Lung (tissue), 12 donors: ENCODE data around the gene VEZT. TPM values are rescaled to one million over a fixed set of nuclear protein-coding genes. Genes with fewer than 3 reads are reported as not detected.

Source experiments
- ATAC-seq: fragments of 200-7000 bp; cut with Tn5 transposase; one replicate; pipeline ENCODE4 v1.9.1; 2020; ENCODE audit warnings: moderate number of reproducible peaks; ENCODE audit not compliant: insufficient read depth, low FRiP score
- DNase-seq, 3 donors: peaks; one replicate each; pipeline ENCODE4 v3.0.0-alpha.2; 2013 to 2017
- H3K27ac ChIP-seq, 2 donors: one replicate each; pipeline ENCODE4 v1.5.1; 2013; ENCODE audit warnings: mild to moderate bottlenecking in 2 of 2, moderate library complexity in 2 of 2, control low read depth in 1 of 2, inconsistent platforms in 1 of 2, low read depth in 1 of 2, low read length in 1 of 2
- H3K27me3 ChIP-seq, 3 donors: one replicate each; pipeline ENCODE4 v1.5.1; 2013; ENCODE audit warnings: low read length in 2 of 3; ENCODE audit not compliant: control insufficient read depth in 3 of 3, insufficient read depth in 3 of 3
- H3K36me3 ChIP-seq, 4 donors: one replicate each; pipeline ENCODE4 v1.5.1; 2013; ENCODE audit warnings: low read length in 4 of 4, mild to moderate bottlenecking in 1 of 4, moderate library complexity in 1 of 4; ENCODE audit not compliant: control insufficient read depth in 4 of 4, insufficient read depth in 4 of 4
- H3K4me1 ChIP-seq, 5 donors: one replicate each; pipeline ENCODE4 v1.5.1; 2013; ENCODE audit warnings: low read length in 5 of 5, mild to moderate bottlenecking in 2 of 5, moderate library complexity in 1 of 5; ENCODE audit not compliant: control insufficient read depth in 5 of 5, insufficient read depth in 5 of 5
- H3K4me3 ChIP-seq: one replicate; pipeline ENCODE4 v1.5.1; 2013; ENCODE audit warnings: mild to moderate bottlenecking, control low read depth, moderate library complexity
- H3K9ac ChIP-seq, 2 donors: one replicate each; pipeline ENCODE4 v1.5.1; 2013; ENCODE audit warnings: low read length in 2 of 2, control low read depth in 1 of 2; ENCODE audit not compliant: insufficient read depth in 1 of 2
- H3K9me3 ChIP-seq, 4 donors: one replicate each; pipeline ENCODE4 v1.5.1; 2013; ENCODE audit warnings: low read length in 3 of 4, mild to moderate bottlenecking in 1 of 4, moderate library complexity in 1 of 4; ENCODE audit not compliant: control insufficient read depth in 4 of 4, insufficient read depth in 3 of 4
- WGBS, 2 donors: extraction: QIAGEN DNeasy Blood & Tissue Kit; methylation state at CpG; one replicate each; pipeline ENCODE4 v1.1.7; 2013; 5-methylcytosine and 5-hydroxymethylcytosine counted together
- polyA plus RNA-seq, 2 donors: library from polyadenylated mRNA; stranded (reverse); fragments of 200-250 nt; gene quantifications; one replicate each; pipeline ENCODE4 v1.2.1, GENCODE V29; 2013
- total RNA-seq, 2 donors: library from RNA; depleted of rRNA in 1 of 2; stranded (reverse); fragments of >200 nt in 1 of 2; gene quantifications; one replicate each; pipeline ENCODE4 v1.2.1, GENCODE V29; 2014 to 2021
- TF ChIP-seq, protein P1 (sequence below): IDR thresholded peaks from 2 replicates; pipeline ENCODE4 v1.5.1; 2012; ENCODE audit warnings: mild to moderate bottlenecking; ENCODE audit errors: control extremely low read depth, extremely low read depth
- donor health status: control.
- donor health status: control.
- donor health status: Bipolar disorder and iron deficiency.
- donor health status: healthy.
- donor health status: DM: yes; HTN: yes; CAD: no.

Gene VEZT
- total and polyA plus RNA-seq, 4 donors, result 28.6 to 144 (median 47.3) TPM

DNA sequence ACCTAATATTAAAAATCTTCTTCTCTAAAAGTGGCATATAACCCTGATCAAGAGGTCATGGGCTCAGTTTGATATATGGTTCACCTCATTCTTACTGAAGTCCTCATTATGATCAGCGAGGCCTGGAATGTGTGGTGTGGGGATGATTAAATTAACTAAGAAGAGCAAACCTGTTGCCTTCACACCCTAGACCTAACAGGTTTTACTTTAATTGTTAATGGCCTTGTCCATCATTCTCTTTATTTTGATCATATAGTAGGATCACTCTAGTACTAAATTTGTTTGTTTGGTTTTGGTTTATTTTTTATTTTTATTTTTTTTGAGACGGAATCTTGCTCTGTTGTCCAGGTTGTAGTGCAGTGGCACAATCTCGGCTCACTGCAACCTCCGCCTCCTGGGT lies 43.5 kb downstream of the VEZT start:
- DNase-seq (no peak), ATAC-seq (no peak)
- Histone ChIP-seq H3K4me3 (no peak overlapping the region), H3K36me3 (peaks cover 10 to 14% (median 14%) of the 10 kb centered on the region in 4 donors), H3K9me3 (no peaks in the 10 kb centered on the region), H3K27me3 (no peaks in the 10 kb centered on the region), H3K9ac (no peak overlapping the region), H3K27ac (no peak overlapping the region), H3K4me1 (peaks cover 0 to 8% (median 0%) of the 10 kb centered on the region in 5 donors)
- 96 to 98% methylated on average over 4 of the region's 4 CpGs for WGBS, 2 donors
- TF ChIP-seq, protein P1, sequence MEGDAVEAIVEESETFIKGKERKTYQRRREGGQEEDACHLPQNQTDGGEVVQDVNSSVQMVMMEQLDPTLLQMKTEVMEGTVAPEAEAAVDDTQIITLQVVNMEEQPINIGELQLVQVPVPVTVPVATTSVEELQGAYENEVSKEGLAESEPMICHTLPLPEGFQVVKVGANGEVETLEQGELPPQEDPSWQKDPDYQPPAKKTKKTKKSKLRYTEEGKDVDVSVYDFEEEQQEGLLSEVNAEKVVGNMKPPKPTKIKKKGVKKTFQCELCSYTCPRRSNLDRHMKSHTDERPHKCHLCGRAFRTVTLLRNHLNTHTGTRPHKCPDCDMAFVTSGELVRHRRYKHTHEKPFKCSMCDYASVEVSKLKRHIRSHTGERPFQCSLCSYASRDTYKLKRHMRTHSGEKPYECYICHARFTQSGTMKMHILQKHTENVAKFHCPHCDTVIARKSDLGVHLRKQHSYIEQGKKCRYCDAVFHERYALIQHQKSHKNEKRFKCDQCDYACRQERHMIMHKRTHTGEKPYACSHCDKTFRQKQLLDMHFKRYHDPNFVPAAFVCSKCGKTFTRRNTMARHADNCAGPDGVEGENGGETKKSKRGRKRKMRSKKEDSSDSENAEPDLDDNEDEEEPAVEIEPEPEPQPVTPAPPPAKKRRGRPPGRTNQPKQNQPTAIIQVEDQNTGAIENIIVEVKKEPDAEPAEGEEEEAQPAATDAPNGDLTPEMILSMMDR, result no peak

DNA sequence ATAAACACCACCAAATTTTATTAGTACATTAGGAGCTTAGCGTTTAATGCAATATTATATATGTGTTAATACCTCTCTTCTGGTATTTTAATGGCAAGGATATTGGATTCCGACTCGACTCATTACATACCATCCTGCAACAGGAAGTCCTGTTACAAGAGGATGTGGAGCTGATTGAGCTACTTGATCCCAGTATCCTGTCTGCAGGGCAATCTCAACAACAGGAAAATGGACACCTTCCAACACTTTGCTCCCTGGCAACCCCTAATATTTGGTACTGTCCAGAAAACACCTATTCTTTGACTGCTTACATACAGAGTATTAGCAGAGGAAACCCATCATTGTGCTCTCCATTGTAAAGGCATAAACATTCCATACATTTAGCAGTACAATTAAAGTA lies 45.2 kb downstream of the VEZT start:
- WGBS, 2 donors, result 49 to 55% methylated on average over 3 of the region's 3 CpGs
- Histone ChIP-seq H3K27me3 (no peaks in the 10 kb centered on the region), H3K27ac (no peak overlapping the region), H3K4me3 (no peak overlapping the region), H3K36me3 (peaks cover 7 to 23% (median 15%) of the 10 kb centered on the region in 4 donors), H3K9me3 (no peaks in the 10 kb centered on the region), H3K4me1 (peaks cover 0 to 8% (median 0%) of the 10 kb centered on the region in 5 donors), H3K9ac (no peak overlapping the region)
- TF ChIP-seq, protein P1, result no peak
- DNase-seq (peak; percentile 30 to 62 (median 54)), ATAC-seq (no peak)

DNA sequence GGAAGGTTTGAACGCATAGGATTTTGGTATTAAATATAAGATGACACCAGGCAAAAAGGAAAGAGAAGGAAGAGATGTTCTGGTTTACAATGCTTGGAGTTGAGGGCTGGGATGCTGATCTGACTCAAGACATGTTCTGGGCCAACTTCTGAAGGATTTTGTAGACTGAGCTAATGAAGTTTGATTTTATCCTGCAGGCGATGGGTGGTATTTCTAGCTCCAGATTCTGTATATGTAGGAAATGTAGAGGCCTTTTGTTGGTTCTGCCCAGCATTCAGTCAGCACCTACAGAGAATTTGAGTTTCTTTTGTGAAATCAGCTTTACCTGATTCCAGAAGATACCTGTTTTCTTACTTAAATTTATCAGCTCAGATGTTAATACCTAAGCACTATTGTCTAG lies 48.2 kb downstream of the VEZT start:
- Histone ChIP-seq H3K9ac (no peak overlapping the region), H3K36me3 (peaks cover 4 to 26% (median 17%) of the 10 kb centered on the region in 4 donors), H3K27me3 (no peaks in the 10 kb centered on the region), H3K4me1 (peaks cover 0 to 4% (median 0%) of the 10 kb centered on the region in 5 donors), H3K27ac (no peak overlapping the region), H3K4me3 (no peak overlapping the region), H3K9me3 (no peaks in the 10 kb centered on the region)
- DNase-seq, result no peak
- no peak for ATAC-seq
- WGBS, 2 donors, result 94 to 96% methylated on average over 2 of the region's 2 CpGs
- TF ChIP-seq, protein P1, result no peak

DNA sequence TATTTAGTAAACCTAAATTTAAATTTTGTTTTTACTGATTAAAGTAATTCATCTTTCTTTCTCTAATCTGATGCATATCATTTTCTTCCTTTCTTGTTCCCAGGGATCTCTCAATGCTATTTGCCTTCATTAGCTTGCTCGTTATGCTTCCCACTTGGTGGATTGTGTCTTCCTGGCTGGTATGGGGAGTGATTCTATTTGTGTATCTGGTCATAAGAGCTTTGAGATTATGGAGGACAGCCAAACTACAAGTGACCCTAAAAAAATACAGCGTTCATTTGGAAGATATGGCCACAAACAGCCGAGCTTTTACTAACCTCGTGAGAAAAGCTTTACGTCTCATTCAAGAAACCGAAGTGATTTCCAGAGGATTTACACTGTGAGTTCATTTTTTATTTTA lies 48.6 kb downstream of the VEZT start:
- Histone ChIP-seq H3K27me3 (no peaks in the 10 kb centered on the region), H3K4me1 (peaks cover 0 to 5% (median 0%) of the 10 kb centered on the region in 5 donors), H3K9me3 (no peaks in the 10 kb centered on the region), H3K36me3 (peaks cover 4 to 26% (median 17%) of the 10 kb centered on the region in 4 donors), H3K4me3 (no peak overlapping the region), H3K9ac (no peak overlapping the region), H3K27ac (no peak overlapping the region)
- TF ChIP-seq, protein P1, result no peak
- DNase-seq (no peak), ATAC-seq (no peak)
- 88 to 98% methylated on average over 6 of the region's 6 CpGs for WGBS, 2 donors
